Pancreas (tissue), 10 donors: ENCODE results near the gene YY1. TPM values are rescaled to one million over a fixed set of nuclear protein-coding genes. Genes with fewer than 3 reads are reported as not detected.
A peak's percentile ranks its signal among the peaks of the same experiment; 100 is the strongest.
"Not testable (repeated sequence)": the region's sequence is repeated elsewhere in the genome, so short reads cannot be mapped to it uniquely, and the experiment has no call there.

Experiments
- ATAC-seq, 4 donors: fragments of 200-7000 bp; cut with Tn5 transposase; one replicate each; pipeline versions ENCODE4 v1.8.0 to v1.9.1; 2020; ENCODE audit warnings: mild to moderate bottlenecking in 4 of 4, moderate library complexity in 4 of 4
- DNase-seq, 6 donors: peaks; one replicate each; pipeline ENCODE4 v3.0.0-alpha.2; 2020
- FAIRE-seq: peaks from 2 replicates; lab custom pipeline; 2012; peaks lifted over from hg19 to GRCh38; lab: Jason Lieb, UNC
- H3K27ac ChIP-seq, 4 donors: fragments of 200-600 bp; sonication (generic); 1 replicate in 3 of 4; 2 replicates in 1 of 4; pipeline versions ENCODE4 v1.5.0 to v1.8.0; 2020
- H3K27me3 ChIP-seq, 4 donors: fragments of 200-600 bp; one replicate each; pipeline ENCODE4 v1.8.0; 2021
- H3K36me3 ChIP-seq, 3 donors: fragments of 200-600 bp; sonication (generic) in 1 of 3; one replicate each; pipeline versions ENCODE4 v1.5.0 to v1.8.0; 2020 to 2021
- H3K4me1 ChIP-seq, 3 donors: fragments of 200-600 bp; one replicate each; pipeline ENCODE4 v1.8.0; 2021
- H3K4me3 ChIP-seq, 4 donors: fragments of 200-600 bp; sonication (generic) in 2 of 4; one replicate each; pipeline versions ENCODE4 v1.5.0 to v1.8.0; 2020 to 2021
- H3K9me3 ChIP-seq, 4 donors: fragments of 200-600 bp; one replicate each; pipeline ENCODE4 v1.8.0; 2021
- CTCF ChIP-seq, 4 donors: fragments of 200-600 bp; sonication (generic) in 3 of 4; IDR thresholded peaks; one replicate each; pipeline versions ENCODE4 v1.5.0 to v1.8.0; 2021; ENCODE audit warnings: antibody characterized with exemption in 4 of 4
- WGBS, 2 donors: extraction: QIAGEN DNeasy Blood & Tissue Kit; methylation state at CpG; one replicate each; pipeline ENCODE4 v1.1.7; 2013; 5-methylcytosine and 5-hydroxymethylcytosine counted together
- intact Hi-C, 3 donors: fragments of 100-400 bp; cut with DNase I; formaldehyde crosslinking; loops; one replicate each; pipeline versions ENCODE4 v1.11.1 to v1.14.2; 2022
- polyA plus RNA-seq, 2 donors: library from polyadenylated mRNA; stranded (reverse); fragments of 200-250 nt; gene quantifications; one replicate each; pipeline ENCODE4 v1.2.3, GENCODE V29; 2013
- total RNA-seq, 6 donors: library from RNA; stranded (reverse); fragmentation: NEBNext Ultra II Directional in 4 of 6; extraction: Animal tissue kit (Norgen Biotek cat#: 25700) in 4 of 6; gene quantifications; one replicate each; pipeline versions ENCODE4 v1.2.1 to v1.2.4, GENCODE V29; 2021 to 2023
- donor health status: healthy with polysubstance abuse.
- donor health status: DM: no; HTN: no; CAD: no; lungs with moderate emphysema.
- donor health status: DM: no; HTN: no; CAD: no.
- donor health status: control.
- donor health status: control.
- donor health status: Bipolar disorder and iron deficiency.
- donor health status: DM: yes; HTN: yes; CAD: no.
- donor health status: DM: no; HTN: no; CAD: no.
- donor health status: DM: no; HTN: no; CAD: no.
- donor health status: DM: yes; HTN: yes; CAD: no.

Gene YY1
- total and polyA plus RNA-seq, 8 donors, result 10.5 to 38.7 (median 24.1) TPM

DNA sequence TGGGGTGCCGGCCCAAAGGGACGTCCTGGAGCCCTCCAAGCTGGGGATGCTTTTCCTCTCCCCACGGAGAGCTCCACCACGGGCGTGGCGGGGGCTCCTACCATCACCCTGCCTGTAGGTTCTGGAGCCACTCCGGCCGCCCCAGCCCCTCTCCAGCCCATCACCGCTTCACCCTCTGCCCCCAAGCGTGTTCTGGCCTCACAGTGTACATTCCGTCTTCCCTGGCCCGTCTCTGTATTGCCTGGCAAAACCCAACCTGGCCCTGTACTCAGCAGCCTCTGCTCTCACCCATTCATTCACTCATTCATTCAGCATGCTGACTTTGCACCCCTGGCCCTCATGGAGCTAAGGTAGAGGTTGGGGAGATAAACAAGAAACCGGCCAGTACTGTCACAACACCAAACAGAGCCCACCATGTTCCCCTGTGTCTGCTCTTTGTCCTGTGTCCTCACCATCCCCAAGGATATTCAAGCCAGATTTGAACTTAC lies 47.0 kb downstream of the YY1 start:
- FAIRE-seq (no peak), ATAC-seq (peak in 1 of 4 donors; percentile 2), DNase-seq (no peak)
- no peaks in the 10 kb centered on the region for H3K9me3 ChIP-seq
- H3K36me3 ChIP-seq, result no peaks in the 10 kb centered on the region
- WGBS, 2 donors, result 23 to 33% methylated on average over 7 to 13 of the region's 13 CpGs
- H3K4me1 ChIP-seq, result no peaks in the 10 kb centered on the region
- peak overlapping the region; percentile 57 to 89 (median 78) for H3K27ac ChIP-seq
- TF ChIP-seq CTCF (IDR thresholded peaks at IDR 0.05), result no peak
- no peaks in the 10 kb centered on the region for H3K27me3 ChIP-seq
- peak overlapping the region; percentile 41 to 87 (median 60) for H3K4me3 ChIP-seq
- intact Hi-C loops, result loop anchor here in 1 of 3 donors (10.0 kb wide), 1 partner anchor 89 kb away; the partner anchor contains the start of gene WDR25

- no peak for TF ChIP-seq CTCF (IDR thresholded peaks at IDR 0.05)
- DNase-seq (peak in 2 of 6 donors; percentile 29 to 72), FAIRE-seq (no peak), ATAC-seq (no peak)
- Histone ChIP-seq H3K4me3 (no peak overlapping the region), H3K27ac (no peak overlapping the region), H3K36me3 (peaks cover 0 to under 1% (median 0%) of the 10 kb centered on the region in 3 donors), H3K27me3 (no peaks in the 10 kb centered on the region), H3K4me1 (no peaks in the 10 kb centered on the region), H3K9me3 (no peaks in the 10 kb centered on the region)
- WGBS, 2 donors, result 69 to 75% methylated on average over 10 of the region's 10 CpGs
- intact Hi-C loops, result loop anchor here in 1 of 3 donors (10.0 kb wide), 1 partner anchor 88 kb away; the partner anchor contains the start of gene WDR25
Observed at GRCh38 chr14:100286484-100287191, 47.7 kb downstream of the YY1 start.

DNA sequence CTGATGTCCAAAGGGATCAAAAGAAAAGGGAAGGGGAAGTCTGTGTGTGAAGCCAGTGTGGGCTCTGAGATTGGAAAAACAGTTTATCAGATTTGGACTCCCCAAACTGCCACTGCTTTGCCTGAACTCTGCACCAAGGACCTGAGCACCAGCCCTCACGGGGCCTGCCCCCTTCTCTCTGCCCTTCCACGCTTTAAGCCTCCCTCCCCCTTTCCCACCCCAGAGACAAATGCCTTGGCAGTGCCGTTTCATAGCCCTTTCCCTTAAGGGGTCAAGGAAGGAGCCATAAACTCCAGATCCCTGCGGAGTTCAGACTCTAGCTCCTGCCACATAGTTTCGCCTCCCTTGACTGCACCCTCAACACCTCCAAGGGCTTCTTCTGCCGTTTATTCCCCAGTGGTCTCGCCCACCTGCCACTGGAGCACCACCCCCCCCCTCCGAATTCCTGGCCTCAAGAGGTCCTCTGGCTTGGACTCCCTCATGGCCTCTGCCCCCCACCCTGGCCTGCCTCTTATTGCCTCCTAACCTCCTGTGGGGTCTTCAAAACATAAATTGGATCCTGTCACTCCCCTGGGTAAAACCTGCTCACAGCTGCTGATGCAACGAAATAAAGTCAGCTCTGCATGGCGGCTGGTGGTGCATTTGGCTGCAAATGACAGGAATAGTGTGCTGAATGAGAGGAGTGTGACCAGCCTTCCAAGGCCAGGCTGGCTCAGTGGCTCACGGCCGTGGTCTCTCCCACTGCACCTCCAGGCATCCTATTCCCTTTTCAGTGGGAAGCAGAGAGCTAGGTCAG lies 48.5 kb downstream of the YY1 start:
- TF ChIP-seq CTCF (IDR thresholded peaks at IDR 0.05), result no peak
- ATAC-seq, result no peak
- Histone ChIP-seq H3K27me3 (no peaks in the 10 kb centered on the region), H3K4me1 (no peaks in the 10 kb centered on the region), H3K36me3 (peaks cover 0 to 7% (median 0%) of the 10 kb centered on the region in 3 donors), H3K4me3 (no peak overlapping the region), H3K27ac (no peak overlapping the region), H3K9me3 (no peaks in the 10 kb centered on the region)
- WGBS, 2 donors, result 73 to 82% methylated on average over 11 to 12 of the region's 12 CpGs
- intact Hi-C loops, result loop anchor here in 1 of 3 donors (10.0 kb wide), 1 partner anchor 87 kb away; the partner anchor contains the start of gene WDR25
- FAIRE-seq, result no peak
- DNase-seq, result peak in 2 of 6 donors; percentile 25 to 47

GRCh38 chr14:100287998-100288295 lies 49.0 kb downstream of the YY1 start:
- not testable (repeated sequence) for FAIRE-seq, H3K4me1 ChIP-seq, H3K9me3 ChIP-seq, H3K36me3 ChIP-seq, H3K27ac ChIP-seq, H3K27me3 ChIP-seq, H3K4me3 ChIP-seq, ATAC-seq
- 85 to 89% methylated on average over 8 of the region's 8 CpGs for WGBS, 2 donors
- DNase-seq, result peak in 1 of 6 donors; percentile 45
- intact Hi-C loops, result loop anchor here in 1 of 3 donors (10.0 kb wide), 1 partner anchor 87 kb away; the partner anchor contains the start of gene WDR25
